Naive thymus-derived CD8-positive, alpha-beta T cell (primary cell): Measurements from ENCODE around the gene ASB1. TPM values are rescaled to one million over a fixed set of nuclear protein-coding genes. Genes with fewer than 3 reads are reported as not detected.
A peak's percentile ranks its signal among the peaks of the same experiment; 100 is the strongest.

Experiments used
- ATAC-seq, 2 donors: fragments of 150-1000 bp; cut with Tn5 transposase in 1 of 2; sonication (Bioruptor Pico), chemical (Tn5 transposase) in 1 of 2; 1 replicate in 1 of 2; 2 replicates in 1 of 2; pipeline ENCODE4 v1.10.0; 2021; ENCODE audit warnings: mild to moderate bottlenecking in 2 of 2, moderate library complexity in 2 of 2
- POLR2A ChIA-PET: fragments of 350-600 bp; sonication (Branson Sonifier 250); formaldehyde crosslinking; loops from one replicate; lab custom pipeline; 2021; ENCODE audit warnings: antibody characterized with exemption; lab: Charles Lee
- DNase-seq, 10 donors: peaks; one replicate each; pipeline versions ENCODE4 v3.0.0 to v3.0.0-alpha.2; 2020 to 2022
- H3K27ac Mint-ChIP-seq, 10 donors: one replicate each; pipeline ENCODE4 v1.8.0; 2020 to 2022; ENCODE audit warnings: mild to moderate bottlenecking in 10 of 10, mixed read lengths in 10 of 10, moderate library complexity in 4 of 10, inconsistent platforms in 1 of 10
- H3K27me3 Mint-ChIP-seq, 5 donors: one replicate each; pipeline ENCODE4 v1.8.0; 2021 to 2022; ENCODE audit warnings: mixed read lengths in 5 of 5
- H3K36me3 Mint-ChIP-seq, 3 donors: one replicate each; pipeline ENCODE4 v1.8.0; 2020 to 2022; ENCODE audit warnings: mixed read lengths in 3 of 3, mild to moderate bottlenecking in 2 of 3, inconsistent platforms in 1 of 3
- H3K4me1 Mint-ChIP-seq, 4 donors: one replicate each; pipeline ENCODE4 v1.8.0; 2021 to 2022; ENCODE audit warnings: mixed read lengths in 4 of 4
- H3K4me3 Mint-ChIP-seq, 10 donors: one replicate each; pipeline ENCODE4 v1.8.0; 2020 to 2022; ENCODE audit warnings: mild to moderate bottlenecking in 10 of 10, mixed read lengths in 10 of 10, moderate library complexity in 6 of 10, inconsistent platforms in 1 of 10
- H3K9me3 Mint-ChIP-seq, 9 donors: one replicate each; pipeline ENCODE4 v1.8.0; 2020 to 2022; ENCODE audit warnings: mixed read lengths in 9 of 9, mild to moderate bottlenecking in 3 of 9, inconsistent platforms in 1 of 9, moderate library complexity in 1 of 9
- polyA plus RNA-seq, 3 donors: library from polyadenylated mRNA; unstranded; fragments of 300-500 nt; fragmentation: Illumina TruSeq; gene quantifications; one replicate each; pipeline ENCODE4 v1.2.3, GENCODE V29; 2021
- total RNA-seq, 8 experiments: library from RNA in 2 of 8; stranded (reverse) in 2 of 8; gene quantifications; one replicate each; pipeline ENCODE4 v1.2.3 and lab custom pipeline; 2021 to 2026

ASB1 gene
- total and polyA plus RNA-seq, 5 experiments from 2014 or later, result 23.3 to 53.3 (median 35.7) TPM

DNA sequence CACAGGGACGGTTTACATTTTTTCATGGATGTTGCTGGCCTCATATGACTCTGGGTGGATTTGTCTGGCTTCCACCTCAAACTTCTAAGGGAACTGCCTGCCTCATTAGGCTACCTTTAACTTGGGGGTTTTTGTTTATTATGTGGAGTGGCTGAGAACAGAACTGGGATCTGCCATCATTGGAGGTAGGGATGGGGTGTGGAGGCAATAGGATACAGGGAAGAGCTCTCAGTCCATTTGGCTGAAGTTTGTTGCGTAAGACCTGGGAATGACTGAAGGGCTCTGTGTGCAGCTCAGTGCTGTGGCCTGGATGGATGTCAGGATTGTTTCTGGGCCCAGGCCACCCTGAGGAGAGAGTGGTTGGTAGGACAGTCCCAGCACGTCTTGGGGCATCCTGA, 31.2 kb downstream of the ASB1 start:
- Mint-ChIP-seq H3K27ac (no peak overlapping the region), H3K4me3 (no peak overlapping the region), H3K4me1 (peaks cover 1 to 4% (median 2%) of the 10 kb centered on the region in 4 donors), H3K36me3 (peaks cover 0 to 9% (median 0%) of the 10 kb centered on the region in 3 donors), H3K27me3 (peaks cover 0 to 5% (median 0%) of the 10 kb centered on the region in 5 donors), H3K9me3 (peaks cover 0 to 13% (median 8%) of the 10 kb centered on the region in 9 donors)
- POLR2A ChIA-PET, result no interaction called here
- DNase-seq (no peak), ATAC-seq (no peak)

DNA sequence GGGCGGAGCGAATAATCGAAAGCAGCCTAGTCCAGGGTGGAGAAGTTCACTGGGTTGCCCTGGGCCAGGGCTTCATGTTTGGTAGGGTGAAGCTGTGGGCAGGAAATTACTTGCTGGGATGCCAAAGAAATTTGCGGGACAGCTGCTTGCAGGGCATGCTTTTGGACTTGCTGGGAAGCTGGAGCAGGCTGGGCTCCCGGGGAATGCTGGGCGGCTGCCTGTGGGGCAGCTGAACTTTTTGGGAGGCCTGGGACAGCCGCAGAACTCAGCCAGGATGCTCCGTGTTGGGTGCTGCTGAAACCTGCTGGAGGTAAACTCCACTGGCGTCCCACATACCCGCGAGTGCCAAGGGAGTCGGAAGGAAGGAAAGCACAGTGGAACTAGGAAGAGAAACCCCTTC, 31.9 kb downstream of the ASB1 start:
- peaks cover 0 to 5% (median 0%) of the 10 kb centered on the region in 5 donors for H3K27me3 Mint-ChIP-seq
- POLR2A ChIA-PET, result no interaction called here
- DNase-seq, result no peak
- no peak for ATAC-seq
- H3K4me3 Mint-ChIP-seq, result no peak overlapping the region
- peaks cover 2 to 6% (median 3%) of the 10 kb centered on the region in 4 donors for H3K4me1 Mint-ChIP-seq
- peaks cover 0 to 13% (median 8%) of the 10 kb centered on the region in 9 donors for H3K9me3 Mint-ChIP-seq
- H3K36me3 Mint-ChIP-seq, result peaks cover 0 to 9% (median 0%) of the 10 kb centered on the region in 3 donors
- no peak overlapping the region for H3K27ac Mint-ChIP-seq

DNA sequence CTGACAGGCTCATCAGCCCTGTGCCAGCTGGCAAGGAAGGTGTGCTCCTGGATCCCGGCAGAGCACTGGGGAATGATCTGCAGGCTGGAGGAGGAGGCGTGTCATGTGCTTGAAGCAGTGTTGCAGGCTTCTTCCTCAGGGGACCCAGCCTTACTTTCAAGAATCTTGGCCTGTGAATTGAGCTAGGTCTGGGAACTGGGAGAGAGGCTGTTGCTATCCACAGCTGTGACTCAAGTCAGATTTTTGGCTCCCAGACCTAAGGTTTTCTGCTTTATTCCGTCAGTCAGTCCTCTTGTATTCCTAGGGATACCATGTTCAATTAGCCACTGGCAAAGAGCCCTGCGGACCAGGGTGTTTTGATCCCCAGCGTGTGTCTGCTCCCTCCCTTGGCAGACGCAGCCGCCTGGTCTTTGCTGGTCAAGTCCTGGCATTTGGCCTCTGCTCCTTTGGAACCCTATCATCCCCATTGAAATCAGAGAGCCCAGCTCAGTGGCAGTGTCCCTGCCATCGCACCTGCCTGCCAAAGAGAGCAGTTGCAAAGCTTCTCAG, 32.4 kb downstream of the ASB1 start:
- peaks cover 0 to 5% (median 0%) of the 10 kb centered on the region in 5 donors for H3K27me3 Mint-ChIP-seq
- DNase-seq (no peak), ATAC-seq (no peak)
- POLR2A ChIA-PET, result no interaction called here
- peaks cover 0 to 13% (median 8%) of the 10 kb centered on the region in 9 donors for H3K9me3 Mint-ChIP-seq
- H3K4me1 Mint-ChIP-seq, result peaks cover 2 to 6% (median 3%) of the 10 kb centered on the region in 4 donors
- H3K27ac Mint-ChIP-seq, result no peak overlapping the region
- no peak overlapping the region for H3K4me3 Mint-ChIP-seq
- peaks cover 0 to 9% (median 0%) of the 10 kb centered on the region in 3 donors for H3K36me3 Mint-ChIP-seq

DNA sequence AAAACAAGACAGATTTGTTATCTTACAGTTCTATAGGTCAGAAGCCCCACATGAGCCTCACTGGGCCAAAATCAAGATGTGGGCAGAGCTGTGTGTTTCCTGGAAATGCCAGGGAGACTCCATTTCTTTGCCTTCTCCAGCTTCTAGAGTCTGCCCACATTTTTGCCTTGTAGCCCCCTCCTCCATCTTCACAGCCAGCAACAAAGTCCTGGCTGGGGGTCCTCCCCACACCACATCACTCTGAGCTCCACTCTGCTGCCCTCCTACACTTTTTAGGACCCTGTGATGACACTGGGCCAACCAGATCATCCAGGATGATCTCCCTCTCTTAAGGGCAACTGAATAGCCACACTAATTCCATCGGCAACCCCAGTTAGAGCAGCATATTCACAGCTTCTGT, 34.3 kb downstream of the ASB1 start:
- Mint-ChIP-seq H3K9me3 (peaks cover 0 to 13% (median 8%) of the 10 kb centered on the region in 9 donors), H3K4me1 (peaks cover 2 to 6% (median 3%) of the 10 kb centered on the region in 4 donors), H3K27me3 (peaks cover 0 to 5% (median 0%) of the 10 kb centered on the region in 5 donors), H3K4me3 (no peak overlapping the region), H3K27ac (no peak overlapping the region), H3K36me3 (peaks cover 0 to 8% (median 0%) of the 10 kb centered on the region in 3 donors)
- DNase-seq, result no peak
- ATAC-seq, result no peak
- POLR2A ChIA-PET, result no interaction called here

GRCh38 chr2:238461491-238461890, 34.8 kb downstream of the ASB1 start:
- peaks cover 0 to 3% (median 0%) of the 10 kb centered on the region in 5 donors for H3K27me3 Mint-ChIP-seq
- POLR2A ChIA-PET, result interaction anchor here (0.9 kb wide), 1 partner anchor 92 kb away, joined by 3 read pairs; no protein-coding TSS in a partner anchor
- no peak overlapping the region for H3K4me3 Mint-ChIP-seq
- H3K27ac Mint-ChIP-seq, result no peak overlapping the region
- ATAC-seq (no peak), DNase-seq (no peak)
- peaks cover 0 to 4% (median 0%) of the 10 kb centered on the region in 3 donors for H3K36me3 Mint-ChIP-seq
- peaks cover 0 to 9% (median 3%) of the 10 kb centered on the region in 9 donors for H3K9me3 Mint-ChIP-seq
- peaks cover 2 to 6% (median 2%) of the 10 kb centered on the region in 4 donors for H3K4me1 Mint-ChIP-seq

- peaks cover 0 to 4% (median 0%) of the 10 kb centered on the region in 9 donors for H3K9me3 Mint-ChIP-seq
- ATAC-seq, result no peak
- no peaks in the 10 kb centered on the region for H3K27me3 Mint-ChIP-seq
- H3K36me3 Mint-ChIP-seq, result no peaks in the 10 kb centered on the region
- H3K4me3 Mint-ChIP-seq, result no peak overlapping the region
- no peak for DNase-seq
- peaks cover 2 to 6% (median 2%) of the 10 kb centered on the region in 4 donors for H3K4me1 Mint-ChIP-seq
- no peak overlapping the region for H3K27ac Mint-ChIP-seq
- POLR2A ChIA-PET, result interaction anchor here (0.9 kb wide), 1 partner anchor 92 kb away, joined by 3 read pairs; no protein-coding TSS in a partner anchor
These were observed 35.2 kb downstream of the ASB1 start for GRCh38 chr2:238461916-238462315.

DNA sequence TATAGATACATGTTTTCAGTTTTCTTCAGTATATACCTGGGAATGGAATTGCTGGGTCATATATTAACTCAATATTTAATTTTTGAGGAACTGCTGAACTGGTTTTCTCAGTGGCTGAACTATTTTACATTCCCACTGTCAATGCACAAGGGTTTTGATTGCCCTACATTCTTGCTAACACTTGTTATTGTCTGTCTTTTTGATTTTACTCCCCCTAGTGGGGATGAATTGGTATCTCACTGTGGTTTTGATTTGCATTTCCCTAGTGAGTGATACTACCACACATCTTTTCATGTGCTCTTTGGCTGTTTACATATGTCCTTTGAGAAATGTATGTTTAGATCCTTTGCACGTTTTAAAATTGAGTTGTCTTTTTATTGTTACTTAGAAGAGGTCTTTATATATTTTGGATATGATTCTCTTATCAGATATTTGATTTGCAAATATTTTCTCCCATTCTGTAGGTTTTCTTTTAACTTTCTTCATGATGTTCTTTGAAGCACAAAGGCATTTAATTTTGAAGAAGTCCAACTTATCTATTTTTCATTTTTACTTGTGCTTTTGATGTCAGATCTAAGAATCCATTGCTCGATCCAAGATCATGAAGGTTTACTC, 36.2 kb downstream of the ASB1 start:
- Mint-ChIP-seq H3K36me3 (peaks cover 0 to 2% (median 0%) of the 10 kb centered on the region in 3 donors), H3K27ac (peak overlapping the region in 1 of 10 donors; percentile 2), H3K4me1 (peaks cover 2 to 6% (median 2%) of the 10 kb centered on the region in 4 donors), H3K9me3 (no peaks in the 10 kb centered on the region), H3K4me3 (no peak overlapping the region), H3K27me3 (no peaks in the 10 kb centered on the region)
- ATAC-seq, result peak; percentile 80 to 81
- peak in 4 of 10 donors; percentile 30 to 68 (median 60) for DNase-seq
- POLR2A ChIA-PET, result interaction anchor here (0.7 kb wide), 1 partner anchor 207 kb away, joined by 9 read pairs; no protein-coding TSS in a partner anchor

- H3K27ac Mint-ChIP-seq, result no peak overlapping the region
- H3K9me3 Mint-ChIP-seq, result peaks cover 0 to 13% (median 6%) of the 10 kb centered on the region in 9 donors
- H3K4me3 Mint-ChIP-seq, result no peak overlapping the region
- peaks cover 2 to 6% (median 2%) of the 10 kb centered on the region in 4 donors for H3K4me1 Mint-ChIP-seq
- H3K36me3 Mint-ChIP-seq, result peaks cover 0 to 15% (median 6%) of the 10 kb centered on the region in 3 donors
- DNase-seq, result no peak
- H3K27me3 Mint-ChIP-seq, result peaks cover 0 to 3% (median 0%) of the 10 kb centered on the region in 5 donors
- POLR2A ChIA-PET, result no interaction called here
- ATAC-seq, result no peak
These were observed 37.7 kb downstream of the ASB1 start for GRCh38 chr2:238464389-238464788.

GRCh38 chr2:238465487-238466242, 38.9 kb downstream of the ASB1 start:
- ATAC-seq (no peak), DNase-seq (peak in 1 of 10 donors; percentile 38)
- Mint-ChIP-seq H3K27me3 (peaks cover 0 to 3% (median 0%) of the 10 kb centered on the region in 5 donors), H3K36me3 (peaks cover 3 to 23% (median 13%) of the 10 kb centered on the region in 3 donors), H3K4me3 (no peak overlapping the region), H3K27ac (no peak overlapping the region), H3K9me3 (peaks cover 0 to 22% (median 14%) of the 10 kb centered on the region in 9 donors), H3K4me1 (peaks cover 2 to 6% (median 2%) of the 10 kb centered on the region in 4 donors)
- POLR2A ChIA-PET, result interaction anchor here (0.6 to 1.3 kb wide), 2 partner anchors 96 to 465 kb away, joined by 3 read pairs; no protein-coding TSS in a partner anchor

- DNase-seq, result no peak
- Mint-ChIP-seq H3K27ac (peak overlapping the region in 1 of 10 donors; percentile 37), H3K9me3 (peaks cover 0 to 28% (median 16%) of the 10 kb centered on the region in 9 donors), H3K4me1 (peaks cover 0 to 6% (median 2%) of the 10 kb centered on the region in 4 donors), H3K4me3 (no peak overlapping the region), H3K27me3 (peaks cover 0 to 3% (median 0%) of the 10 kb centered on the region in 5 donors), H3K36me3 (peaks cover 3 to 27% (median 14%) of the 10 kb centered on the region in 3 donors)
- POLR2A ChIA-PET, result interaction anchor here (0.6 to 1.3 kb wide), 2 partner anchors 97 to 465 kb away, joined by 3 read pairs; no protein-coding TSS in a partner anchor
- ATAC-seq, result no peak
These were observed 39.6 kb downstream of the ASB1 start for GRCh38 chr2:238466243-238466756.

DNA sequence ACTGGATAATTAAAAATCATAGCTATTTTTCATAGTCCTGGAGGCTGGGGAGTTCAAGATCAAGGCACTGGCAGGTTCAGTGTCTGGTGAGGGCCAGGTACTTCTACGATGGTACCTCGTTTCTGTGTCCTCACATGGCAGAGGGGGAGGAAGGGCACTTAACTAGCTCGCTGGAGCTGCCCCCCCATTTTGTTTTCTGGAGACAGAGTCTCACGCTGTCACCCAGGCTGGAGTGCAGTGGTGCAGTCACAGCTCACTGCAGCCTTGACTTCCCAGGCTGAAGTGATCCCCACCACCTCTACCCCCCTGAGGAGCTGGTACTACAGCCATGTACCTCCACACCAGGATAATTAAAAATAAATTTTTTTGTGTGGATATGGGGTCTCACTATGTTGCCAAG, 40.3 kb downstream of the ASB1 start:
- POLR2A ChIA-PET, result interaction anchor here (1.3 kb wide), 1 partner anchor 98 kb away, joined by 3 read pairs; no protein-coding TSS in a partner anchor
- no peak for ATAC-seq

DNA sequence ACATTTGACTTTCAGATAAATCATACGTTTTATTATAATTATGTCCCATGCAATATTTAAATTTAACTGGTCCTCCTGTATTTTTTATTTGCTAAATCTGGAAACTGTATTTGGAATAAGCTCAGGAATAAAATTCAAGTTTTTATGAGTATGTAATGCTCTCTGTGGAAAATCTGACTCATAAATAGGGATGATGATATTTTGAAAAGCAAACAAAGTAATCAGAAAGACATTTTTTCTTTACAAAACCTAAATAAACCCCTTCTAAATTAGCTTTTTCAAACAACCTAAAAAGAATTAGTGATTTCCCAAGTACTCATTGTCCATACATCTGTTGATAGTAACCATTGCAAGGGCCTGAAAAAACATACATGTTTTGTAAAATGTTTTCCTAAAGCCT, 41.1 kb downstream of the ASB1 start:
- POLR2A ChIA-PET, result no interaction called here
- H3K4me1 Mint-ChIP-seq, result peaks cover 0 to 5% (median 2%) of the 10 kb centered on the region in 4 donors

More for the DNA sequence above, 40.3 kb downstream of the ASB1 start:
- peaks cover 0 to 3% (median 0%) of the 10 kb centered on the region in 5 donors for H3K27me3 Mint-ChIP-seq
- no peak overlapping the region for H3K4me3 Mint-ChIP-seq
- no peak for DNase-seq
- peaks cover under 1 to 34% (median 18%) of the 10 kb centered on the region in 9 donors for H3K9me3 Mint-ChIP-seq
- peaks cover 0 to 6% (median 2%) of the 10 kb centered on the region in 4 donors for H3K4me1 Mint-ChIP-seq
- H3K36me3 Mint-ChIP-seq, result peaks cover 3 to 32% (median 19%) of the 10 kb centered on the region in 3 donors
- no peak overlapping the region for H3K27ac Mint-ChIP-seq

More for the DNA sequence above, 41.1 kb downstream of the ASB1 start:
- ATAC-seq, result no peak
- DNase-seq, result no peak
- no peak overlapping the region for H3K4me3 Mint-ChIP-seq
- peaks cover 5 to 41% (median 25%) of the 10 kb centered on the region in 9 donors for H3K9me3 Mint-ChIP-seq
- H3K36me3 Mint-ChIP-seq, result peaks cover 6 to 37% (median 27%) of the 10 kb centered on the region in 3 donors
- peaks cover 0 to 3% (median 0%) of the 10 kb centered on the region in 5 donors for H3K27me3 Mint-ChIP-seq
- no peak overlapping the region for H3K27ac Mint-ChIP-seq
